Head of caudate nucleus (tissue), 42 donors: Measurements from ENCODE around the gene SLC38A2.
"Not testable (repeated sequence)": the region's sequence is repeated elsewhere in the genome, so short reads cannot be mapped to it uniquely, and the experiment has no call there.

ENCODE experiments used
- DNase-seq, 42 donors: peaks; one replicate each; pipeline versions ENCODE4 v3.0.0 to v3.0.0-alpha.2; 2020 to 2021; ENCODE audit warnings: mixed read lengths in 7 of 42
- intact Hi-C: fragments of 100-400 bp; cut with DNase I; formaldehyde crosslinking; loops from one replicate; pipeline ENCODE4 v1.15.0; 2022

Gene SLC38A2

DNA sequence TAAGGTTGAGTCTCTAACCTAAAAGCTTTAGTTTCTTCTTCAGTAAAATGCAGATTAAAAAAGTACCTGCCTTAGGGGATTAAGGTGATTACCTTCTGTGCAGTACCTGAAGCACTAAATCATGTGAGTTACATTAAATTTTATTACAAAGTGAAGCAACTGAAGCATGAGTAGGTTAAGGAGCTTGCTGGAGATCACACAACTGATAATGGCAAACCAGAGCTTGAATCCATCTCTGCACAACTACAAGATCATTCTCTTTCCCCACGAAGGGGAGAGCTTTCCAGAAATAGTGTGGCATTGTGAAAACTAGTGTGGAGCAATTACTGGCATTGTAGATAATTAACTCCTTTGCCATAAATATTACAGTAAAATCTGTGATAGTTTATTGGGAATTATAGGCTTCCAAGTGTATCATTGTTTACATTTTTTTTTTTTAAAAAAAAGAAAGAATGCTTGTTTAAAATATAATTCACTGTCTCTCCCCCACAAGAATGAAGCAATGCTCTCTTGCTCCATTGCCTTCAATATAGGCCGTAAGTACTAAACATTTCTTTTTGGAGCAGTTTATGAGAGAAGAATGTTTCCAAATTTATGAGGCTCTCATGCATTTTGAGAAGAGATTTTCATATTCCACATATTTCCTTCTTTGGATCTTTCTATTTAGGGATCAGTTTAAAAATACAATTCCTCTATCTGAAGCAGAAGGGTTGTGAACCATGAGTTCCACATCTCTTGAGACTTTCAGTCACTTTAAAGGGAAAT, 20.5 kb downstream of the SLC38A2 start:
- intact Hi-C loops = no loop called here
- no peak for DNase-seq

DNA sequence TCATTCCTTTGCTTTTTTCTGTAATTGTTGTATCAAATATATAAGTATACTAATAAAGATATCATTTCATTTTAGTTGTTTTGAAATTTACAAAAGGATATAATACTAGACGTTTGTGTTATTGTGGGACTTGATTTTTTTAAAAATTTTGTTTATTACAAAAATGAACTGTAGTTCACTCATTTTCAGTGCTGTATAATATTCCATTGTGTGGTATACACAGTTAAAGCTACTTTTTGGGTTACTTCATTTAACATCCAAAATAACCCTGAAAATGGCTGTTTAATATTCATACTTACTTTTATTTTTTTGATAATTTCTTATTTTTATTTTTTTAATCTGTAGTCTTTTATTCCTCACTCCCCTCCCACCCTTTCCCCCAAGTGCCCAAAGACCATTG, 21.4 kb downstream of the SLC38A2 start:
- intact Hi-C loops = no loop called here
- no peak for DNase-seq

DNA sequence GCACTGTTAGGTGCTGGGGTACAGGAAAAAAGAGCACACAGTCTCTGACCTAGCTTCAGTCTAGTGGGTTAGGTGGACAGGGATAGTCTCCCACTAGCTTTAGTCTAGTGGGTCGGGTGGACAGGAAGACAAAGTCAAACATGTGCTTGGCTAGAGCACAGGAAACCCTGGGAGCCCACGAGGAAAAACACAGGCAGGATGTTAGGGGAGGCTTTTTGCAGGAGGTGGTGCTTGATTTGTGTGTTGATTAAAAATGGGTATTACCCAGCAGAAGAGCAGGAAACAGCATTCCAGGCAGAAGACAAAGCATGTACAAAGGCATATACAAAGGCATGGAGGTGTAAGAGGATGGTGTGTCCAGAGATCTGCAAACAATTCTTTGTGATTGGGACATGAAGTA, 23.3 kb downstream of the SLC38A2 start:
- no peak for DNase-seq
- intact Hi-C loops = no loop called here

DNA sequence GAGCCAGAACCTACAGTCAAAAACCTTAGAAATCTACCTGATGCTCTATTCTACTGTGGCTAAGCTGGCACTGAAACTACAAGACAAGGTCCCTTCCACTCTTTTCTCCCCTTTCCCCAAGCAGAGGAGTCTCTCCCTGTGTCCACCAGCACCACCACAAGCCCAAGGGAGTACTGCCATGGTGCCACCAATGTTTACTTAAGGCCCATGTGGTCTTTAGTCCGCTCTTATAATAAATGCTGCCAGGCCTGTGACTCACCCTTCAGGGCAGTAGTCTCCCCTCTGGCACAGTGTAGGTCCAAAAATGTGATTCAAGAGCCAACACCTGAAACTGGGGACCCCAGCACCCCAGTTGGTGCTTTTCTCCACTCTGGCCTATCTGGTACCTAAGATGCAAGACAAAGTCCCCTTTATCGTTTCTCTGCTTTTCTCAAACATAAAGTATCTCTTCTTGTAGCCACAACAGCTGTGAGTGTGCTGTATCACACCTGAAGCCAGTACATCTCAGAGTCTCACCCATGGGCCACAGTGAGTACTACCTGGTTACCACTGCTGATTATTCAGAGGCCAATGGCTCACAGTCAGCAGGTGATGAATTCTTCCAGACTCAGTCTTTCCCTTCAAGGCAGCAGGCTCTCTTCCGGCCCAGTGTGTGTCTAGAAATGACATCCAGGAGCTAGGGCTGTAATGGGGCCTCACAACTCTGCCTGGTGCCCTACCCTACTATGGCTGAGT, 29.3 kb downstream of the SLC38A2 start:
- intact Hi-C loops = no loop called here
- DNase-seq = no peak

DNA sequence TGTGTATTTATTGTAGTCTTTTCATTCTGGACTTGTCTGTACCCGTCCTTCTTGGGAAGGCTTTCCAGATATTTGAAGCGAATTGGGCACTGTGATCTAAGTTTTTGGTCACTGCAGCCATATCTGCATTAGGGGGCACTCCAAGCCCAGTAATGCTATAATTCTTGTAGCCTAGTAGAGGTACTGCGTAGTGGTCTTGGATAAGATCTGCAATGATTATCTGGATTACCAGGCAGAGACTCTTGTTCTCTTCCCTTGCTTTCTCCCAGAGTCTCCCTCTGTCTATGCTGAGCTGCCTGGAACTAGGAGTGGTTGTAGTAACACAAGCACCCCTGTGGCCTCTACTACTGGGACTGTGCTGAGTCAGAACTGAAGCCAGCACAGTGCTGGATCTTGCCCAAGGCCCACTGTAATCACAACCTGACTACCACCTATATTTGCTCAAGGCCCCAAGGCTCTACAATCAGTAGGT, 30.0 kb downstream of the SLC38A2 start:
- DNase-seq = peak in 30 of 42 donors; percentile 7 to 76 (median 28)
- intact Hi-C loops = no loop called here

DNA sequence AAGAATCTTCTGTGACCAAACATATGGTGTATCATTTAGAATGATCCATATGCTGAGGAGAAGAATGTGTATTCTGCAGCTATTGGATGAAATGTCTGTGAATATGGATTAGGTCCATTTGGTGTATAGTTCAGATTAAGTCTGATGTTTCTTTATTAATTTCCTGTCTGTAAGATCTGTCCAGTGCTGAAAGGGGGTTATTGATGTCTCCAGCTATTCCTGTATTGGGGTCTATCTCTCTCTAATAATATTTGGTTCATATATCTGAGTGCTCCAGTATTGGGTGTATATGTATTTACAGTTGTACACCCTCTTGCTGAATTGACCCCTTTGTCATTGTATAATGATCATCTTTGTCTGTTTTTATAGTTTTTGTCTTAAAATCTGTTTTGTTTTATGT, 33.5 kb downstream of the SLC38A2 start:
- DNase-seq = no peak
- intact Hi-C loops = loop anchor here (10.0 kb wide), 1 partner anchor 316 kb away; no protein-coding TSS in a partner anchor

DNA sequence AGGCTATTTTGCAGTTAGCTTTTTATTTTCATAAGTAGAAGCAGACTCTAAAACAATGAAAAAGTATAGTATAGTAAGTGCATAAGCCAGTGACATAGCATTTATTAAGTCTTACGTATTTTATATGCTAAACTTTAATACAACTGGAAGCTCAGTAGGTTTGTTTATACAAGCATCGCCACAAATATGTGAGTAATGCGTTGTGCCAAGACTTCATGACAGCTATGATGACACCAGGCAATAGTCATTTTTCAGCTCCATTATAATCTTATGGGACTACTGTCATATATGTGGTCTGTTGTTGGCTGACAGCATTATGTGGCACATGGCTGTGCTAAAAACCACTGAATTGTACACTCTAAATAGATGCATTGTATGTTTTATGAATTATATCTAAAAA, 40.3 kb downstream of the SLC38A2 start:
- intact Hi-C loops = loop anchor here (10.0 kb wide), 1 partner anchor 323 kb away; no protein-coding TSS in a partner anchor
- DNase-seq = no peak

DNA sequence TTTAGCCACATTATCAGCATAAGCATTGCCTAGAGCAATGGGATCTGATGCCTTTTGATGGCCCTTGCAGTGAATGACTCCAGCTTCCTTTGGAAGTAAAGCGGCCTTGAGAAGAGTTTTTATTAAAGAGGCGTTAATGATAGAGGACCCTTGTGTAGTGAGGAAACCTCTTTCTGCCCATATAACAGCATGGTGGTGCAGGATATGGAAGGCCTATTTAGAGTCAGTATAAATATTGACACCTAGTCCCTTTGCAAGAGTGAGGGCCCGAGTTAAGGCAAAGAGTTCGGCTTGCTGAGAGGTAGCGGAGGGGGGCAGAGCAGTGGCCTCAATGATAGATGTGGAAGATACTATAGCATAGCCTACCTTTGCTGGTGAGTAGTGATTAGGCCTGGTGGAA, 47.5 kb downstream of the SLC38A2 start:
- intact Hi-C loops, DNase-seq: not testable (repeated sequence)

DNA sequence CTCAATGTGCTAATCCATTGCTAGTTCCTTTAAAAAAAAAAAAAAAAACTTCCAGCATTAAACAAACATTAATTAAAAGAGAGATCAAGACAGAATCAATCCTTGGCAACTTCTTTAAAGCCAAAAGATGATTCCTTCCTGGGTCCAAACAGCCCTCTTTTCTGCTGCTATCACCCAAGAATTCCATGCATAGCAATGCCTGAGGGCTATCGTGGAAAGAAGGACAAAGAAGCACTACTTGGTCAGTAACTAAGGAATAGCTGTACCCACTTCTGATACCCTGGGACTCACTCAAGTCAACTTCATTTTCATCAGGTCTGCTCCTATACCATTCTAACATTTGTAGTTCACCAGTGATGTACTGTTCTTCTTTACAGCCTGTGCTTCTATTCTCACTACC, 51.8 kb downstream of the SLC38A2 start:
- no peak for DNase-seq
- intact Hi-C loops = no loop called here

DNA sequence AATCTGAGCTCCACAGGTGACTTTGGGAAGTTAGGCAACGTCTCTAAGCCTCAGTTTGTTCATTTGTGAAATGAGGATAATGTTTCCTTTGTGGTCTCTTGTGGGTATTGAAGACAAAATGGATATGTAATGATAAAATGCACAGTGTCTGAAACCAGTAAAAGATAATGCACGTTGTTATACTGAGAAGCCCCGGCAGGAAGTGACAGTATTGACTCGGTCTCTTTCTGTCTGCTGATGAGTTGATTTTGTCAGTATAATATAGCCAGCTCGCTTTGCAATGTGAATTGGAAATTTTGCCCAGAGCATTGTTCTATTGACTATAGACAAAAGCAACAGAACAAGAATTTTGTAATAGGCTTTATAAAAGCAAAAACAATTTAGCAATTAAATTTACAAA, 54.5 kb downstream of the SLC38A2 start:
- intact Hi-C loops = no loop called here
- DNase-seq = no peak
